Tibial nerve (tissue), 4 donors: Measurements from ENCODE around the gene TRPV5.

Source experiments
- CTCF ChIP-seq, 5 experiments: fragments of 200-600 bp in 3 of 5; fragments of 450-650 bp in 2 of 5; sonication (generic) in 3 of 5; IDR thresholded peaks; one replicate each; pipeline ENCODE4 v1.5.1; 2016 to 2019; ENCODE audit warnings: antibody characterized with exemption in 5 of 5, mild to moderate bottlenecking in 3 of 5, moderate library complexity in 2 of 5
- EP300 ChIP-seq, 2 donors: sonication (generic); formaldehyde crosslinking; IDR thresholded peaks; one replicate each; pipeline ENCODE4 v1.6.1; 2017; ENCODE audit warnings: antibody characterized with exemption in 2 of 2, mild to moderate bottlenecking in 1 of 2

- TF ChIP-seq EP300 (IDR thresholded peaks at IDR 0.05) (no peak), CTCF (IDR thresholded peaks at IDR 0.05) (no peak)
Measured at GRCh38 chr7:142918901-142919300, 14.6 kb downstream of the TRPV5 start.
